Measurements from ENCODE around the gene SEPTIN12.

The SEPTIN12 gene

DNA sequence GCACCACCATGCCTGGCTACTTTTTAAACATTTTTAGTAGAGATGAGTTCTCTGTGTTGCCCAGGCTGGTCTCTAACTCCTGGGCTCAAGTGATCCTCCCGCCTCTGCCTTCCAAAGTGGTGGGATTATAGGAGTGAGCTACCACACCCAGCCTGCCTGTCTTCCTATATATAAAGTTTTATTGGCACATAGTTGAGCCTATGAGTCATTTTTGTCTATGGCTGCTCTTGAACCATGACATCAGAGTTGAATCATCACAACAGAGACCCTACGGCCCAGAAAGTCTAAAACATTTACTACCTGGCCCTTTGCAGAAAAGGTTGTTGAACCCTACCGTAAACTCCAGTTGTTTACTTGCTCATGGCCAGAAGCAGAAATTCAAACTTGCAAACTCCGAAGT is 7.9 kb downstream of the SEPTIN12 start (continued):
- TF ChIP-seq, protein P1, sequence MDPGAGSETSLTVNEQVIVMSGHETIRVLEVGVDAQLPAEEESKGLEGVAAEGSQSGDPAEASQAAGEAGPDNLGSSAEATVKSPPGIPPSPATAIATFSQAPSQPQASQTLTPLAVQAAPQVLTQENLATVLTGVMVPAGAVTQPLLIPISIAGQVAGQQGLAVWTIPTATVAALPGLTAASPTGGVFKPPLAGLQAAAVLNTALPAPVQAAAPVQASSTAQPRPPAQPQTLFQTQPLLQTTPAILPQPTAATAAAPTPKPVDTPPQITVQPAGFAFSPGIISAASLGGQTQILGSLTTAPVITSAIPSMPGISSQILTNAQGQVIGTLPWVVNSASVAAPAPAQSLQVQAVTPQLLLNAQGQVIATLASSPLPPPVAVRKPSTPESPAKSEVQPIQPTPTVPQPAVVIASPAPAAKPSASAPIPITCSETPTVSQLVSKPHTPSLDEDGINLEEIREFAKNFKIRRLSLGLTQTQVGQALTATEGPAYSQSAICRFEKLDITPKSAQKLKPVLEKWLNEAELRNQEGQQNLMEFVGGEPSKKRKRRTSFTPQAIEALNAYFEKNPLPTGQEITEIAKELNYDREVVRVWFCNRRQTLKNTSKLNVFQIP (CRISPR knock-in tag; IDR thresholded peaks at IDR 0.05; ENCODE audit: borderline replicate concordance, low read depth) = no peak
- TF ChIP-seq ZC3H10 (CRISPR knock-in tag; IDR thresholded peaks at IDR 0.05) = no peak
- TF ChIP-seq OSR1 (CRISPR knock-in tag; IDR thresholded peaks at IDR 0.05) = no peak
- no peak for TF ChIP-seq ZFP3 (CRISPR knock-in tag; IDR thresholded peaks at IDR 0.05)
- TF ChIP-seq, protein P2, sequence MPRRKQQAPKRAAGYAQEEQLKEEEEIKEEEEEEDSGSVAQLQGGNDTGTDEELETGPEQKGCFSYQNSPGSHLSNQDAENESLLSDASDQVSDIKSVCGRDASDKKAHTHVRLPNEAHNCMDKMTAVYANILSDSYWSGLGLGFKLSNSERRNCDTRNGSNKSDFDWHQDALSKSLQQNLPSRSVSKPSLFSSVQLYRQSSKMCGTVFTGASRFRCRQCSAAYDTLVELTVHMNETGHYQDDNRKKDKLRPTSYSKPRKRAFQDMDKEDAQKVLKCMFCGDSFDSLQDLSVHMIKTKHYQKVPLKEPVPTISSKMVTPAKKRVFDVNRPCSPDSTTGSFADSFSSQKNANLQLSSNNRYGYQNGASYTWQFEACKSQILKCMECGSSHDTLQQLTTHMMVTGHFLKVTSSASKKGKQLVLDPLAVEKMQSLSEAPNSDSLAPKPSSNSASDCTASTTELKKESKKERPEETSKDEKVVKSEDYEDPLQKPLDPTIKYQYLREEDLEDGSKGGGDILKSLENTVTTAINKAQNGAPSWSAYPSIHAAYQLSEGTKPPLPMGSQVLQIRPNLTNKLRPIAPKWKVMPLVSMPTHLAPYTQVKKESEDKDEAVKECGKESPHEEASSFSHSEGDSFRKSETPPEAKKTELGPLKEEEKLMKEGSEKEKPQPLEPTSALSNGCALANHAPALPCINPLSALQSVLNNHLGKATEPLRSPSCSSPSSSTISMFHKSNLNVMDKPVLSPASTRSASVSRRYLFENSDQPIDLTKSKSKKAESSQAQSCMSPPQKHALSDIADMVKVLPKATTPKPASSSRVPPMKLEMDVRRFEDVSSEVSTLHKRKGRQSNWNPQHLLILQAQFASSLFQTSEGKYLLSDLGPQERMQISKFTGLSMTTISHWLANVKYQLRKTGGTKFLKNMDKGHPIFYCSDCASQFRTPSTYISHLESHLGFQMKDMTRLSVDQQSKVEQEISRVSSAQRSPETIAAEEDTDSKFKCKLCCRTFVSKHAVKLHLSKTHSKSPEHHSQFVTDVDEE (CRISPR knock-in tag; IDR thresholded peaks at IDR 0.05) = no peak
- TF ChIP-seq, protein P3, sequence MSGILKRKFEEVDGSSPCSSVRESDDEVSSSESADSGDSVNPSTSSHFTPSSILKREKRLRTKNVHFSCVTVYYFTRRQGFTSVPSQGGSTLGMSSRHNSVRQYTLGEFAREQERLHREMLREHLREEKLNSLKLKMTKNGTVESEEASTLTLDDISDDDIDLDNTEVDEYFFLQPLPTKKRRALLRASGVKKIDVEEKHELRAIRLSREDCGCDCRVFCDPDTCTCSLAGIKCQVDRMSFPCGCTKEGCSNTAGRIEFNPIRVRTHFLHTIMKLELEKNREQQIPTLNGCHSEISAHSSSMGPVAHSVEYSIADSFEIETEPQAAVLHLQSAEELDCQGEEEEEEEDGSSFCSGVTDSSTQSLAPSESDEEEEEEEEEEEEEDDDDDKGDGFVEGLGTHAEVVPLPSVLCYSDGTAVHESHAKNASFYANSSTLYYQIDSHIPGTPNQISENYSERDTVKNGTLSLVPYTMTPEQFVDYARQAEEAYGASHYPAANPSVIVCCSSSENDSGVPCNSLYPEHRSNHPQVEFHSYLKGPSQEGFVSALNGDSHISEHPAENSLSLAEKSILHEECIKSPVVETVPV (CRISPR knock-in tag; IDR thresholded peaks at IDR 0.05) = no peak
- TF ChIP-seq CSDC2 (CRISPR knock-in tag; IDR thresholded peaks at IDR 0.05) = no peak
- TF ChIP-seq PPARA (CRISPR knock-in tag; IDR thresholded peaks at IDR 0.05; ENCODE audit: borderline replicate concordance) = no peak
- TF ChIP-seq SNAI2 (CRISPR knock-in tag; IDR thresholded peaks at IDR 0.05) = no peak
- no peak for TF ChIP-seq TOX (CRISPR knock-in tag; IDR thresholded peaks at IDR 0.05; ENCODE audit: borderline replicate concordance)
- TF ChIP-seq ZFP30 (CRISPR knock-in tag; IDR thresholded peaks at IDR 0.05) = no peak

DNA sequence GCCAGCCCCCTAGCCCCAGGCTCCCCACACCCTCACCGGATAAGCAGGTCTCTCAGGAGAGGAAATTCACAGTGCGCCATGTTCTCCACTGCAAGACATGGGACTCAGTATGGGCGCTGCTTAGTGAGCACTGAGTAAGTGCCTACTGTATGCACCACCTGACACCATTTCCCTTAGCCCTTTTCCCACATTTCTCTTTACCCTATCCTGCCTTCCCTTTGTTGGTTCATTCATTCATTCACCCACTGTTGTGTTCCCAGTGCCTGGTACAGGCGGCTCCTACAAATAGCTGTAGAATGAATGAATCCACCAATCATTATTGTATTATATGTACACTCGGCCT is 10.1 kb downstream of the SEPTIN12 start:
- TF ChIP-seq, protein P2 (CRISPR knock-in tag; IDR thresholded peaks at IDR 0.05) = no peak
- no peak for TF ChIP-seq ARNTL (CRISPR knock-in tag; IDR thresholded peaks at IDR 0.05; ENCODE audit: borderline replicate concordance, low read depth)
- no peak for TF ChIP-seq ZNF8 (CRISPR knock-in tag; IDR thresholded peaks at IDR 0.05)
- TF ChIP-seq, protein P4, sequence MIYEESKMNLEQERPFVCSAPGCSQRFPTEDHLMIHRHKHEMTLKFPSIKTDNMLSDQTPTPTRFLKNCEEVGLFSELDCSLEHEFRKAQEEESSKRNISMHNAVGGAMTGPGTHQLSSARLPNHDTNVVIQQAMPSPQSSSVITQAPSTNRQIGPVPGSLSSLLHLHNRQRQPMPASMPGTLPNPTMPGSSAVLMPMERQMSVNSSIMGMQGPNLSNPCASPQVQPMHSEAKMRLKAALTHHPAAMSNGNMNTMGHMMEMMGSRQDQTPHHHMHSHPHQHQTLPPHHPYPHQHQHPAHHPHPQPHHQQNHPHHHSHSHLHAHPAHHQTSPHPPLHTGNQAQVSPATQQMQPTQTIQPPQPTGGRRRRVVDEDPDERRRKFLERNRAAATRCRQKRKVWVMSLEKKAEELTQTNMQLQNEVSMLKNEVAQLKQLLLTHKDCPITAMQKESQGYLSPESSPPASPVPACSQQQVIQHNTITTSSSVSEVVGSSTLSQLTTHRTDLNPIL (CRISPR knock-in tag; IDR thresholded peaks at IDR 0.05; ENCODE audit: low read depth) = no peak
- no peak for TF ChIP-seq CSDC2 (CRISPR knock-in tag; IDR thresholded peaks at IDR 0.05)
- TF ChIP-seq PPARA (CRISPR knock-in tag; IDR thresholded peaks at IDR 0.05; ENCODE audit: borderline replicate concordance) = no peak
- TF ChIP-seq ESRRG (CRISPR knock-in tag; IDR thresholded peaks at IDR 0.05) = no peak
- no peak for TF ChIP-seq ZFP30 (CRISPR knock-in tag; IDR thresholded peaks at IDR 0.05)
- no peak for TF ChIP-seq TCF4 (CRISPR knock-in tag; IDR thresholded peaks at IDR 0.05; ENCODE audit: borderline replicate concordance)
- TF ChIP-seq ZC3H10 (CRISPR knock-in tag; IDR thresholded peaks at IDR 0.05) = no peak
- TF ChIP-seq BACH2 (CRISPR knock-in tag; IDR thresholded peaks at IDR 0.05; ENCODE audit: borderline replicate concordance) = no peak
- TF ChIP-seq TOX (CRISPR knock-in tag; IDR thresholded peaks at IDR 0.05; ENCODE audit: borderline replicate concordance) = no peak
- ATAC-seq = no peak

DNA sequence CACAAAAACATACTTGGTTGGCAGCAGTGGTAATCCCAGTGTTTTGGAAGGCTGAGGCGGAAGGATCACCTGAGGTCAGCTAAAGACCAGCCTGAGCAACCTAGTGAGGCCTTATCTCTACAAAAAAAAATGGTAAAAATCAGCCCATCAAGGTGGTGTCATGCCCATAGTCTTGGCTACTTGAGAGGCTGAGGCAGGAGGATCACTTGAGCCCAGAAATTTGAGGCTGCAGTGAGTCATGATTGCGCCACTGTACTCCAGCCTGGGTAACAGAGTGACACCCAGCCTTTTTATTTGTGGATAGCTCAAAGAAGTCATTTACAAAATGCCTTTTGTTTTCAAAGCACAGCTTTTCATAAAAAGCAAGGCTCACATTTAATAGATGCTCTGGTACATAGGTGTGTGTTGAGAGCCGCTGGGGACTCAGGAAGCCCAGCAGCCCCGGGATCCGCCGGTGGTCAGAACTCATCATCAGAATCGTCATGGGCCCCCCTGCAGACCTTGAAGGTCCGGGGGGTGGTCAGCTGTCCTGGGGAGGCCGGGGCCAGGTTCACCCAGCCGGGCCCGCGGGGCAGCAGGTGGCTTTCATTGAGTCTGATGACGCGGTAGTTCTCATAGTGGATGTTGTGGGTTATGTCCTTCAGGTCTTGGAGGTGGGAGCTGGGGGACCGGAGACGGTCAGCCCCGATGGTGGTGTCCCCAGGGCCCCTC is 10.7 kb downstream of the SEPTIN12 start:
- ATAC-seq = no peak
- TF ChIP-seq ZFP3 (CRISPR knock-in tag; IDR thresholded peaks at IDR 0.05) (no peak), ZNF70 (CRISPR knock-in tag; IDR thresholded peaks at IDR 0.05) (no peak), OSR1 (CRISPR knock-in tag; IDR thresholded peaks at IDR 0.05) (no peak), ZC3H10 (CRISPR knock-in tag; IDR thresholded peaks at IDR 0.05) (no peak), PPARA (CRISPR knock-in tag; IDR thresholded peaks at IDR 0.05; ENCODE audit: borderline replicate concordance) (no peak), ZNF8 (CRISPR knock-in tag; IDR thresholded peaks at IDR 0.05) (no peak), TOX (CRISPR knock-in tag; IDR thresholded peaks at IDR 0.05; ENCODE audit: borderline replicate concordance) (no peak)
- TF ChIP-seq, protein P3 (CRISPR knock-in tag; IDR thresholded peaks at IDR 0.05) = no peak
- TF ChIP-seq, protein P1 (CRISPR knock-in tag; IDR thresholded peaks at IDR 0.05; ENCODE audit: borderline replicate concordance, low read depth) = no peak
- TF ChIP-seq, protein P2 (CRISPR knock-in tag; IDR thresholded peaks at IDR 0.05) = no peak
